ENCODE data around the gene HID1.

- no peak for TF ChIP-seq CTCF (IDR thresholded peaks at IDR 0.05; ENCODE audit: insufficient read depth, low read depth, low read length)
- no peak for TF ChIP-seq EZH2 (IDR thresholded peaks at IDR 0.05; ENCODE audit: insufficient read depth, low read length)
These were observed 68.9 kb downstream of the HID1 start for GRCh38 chr17:74903671-74904070.
